NCI-H1436 (cell line): ENCODE data around the gene CDH13.

ENCODE experiments used
- DNase-seq: peaks from one replicate; lab custom pipeline; 2025; lab: John Stamatoyannopoulos, UW

CDH13 gene

GRCh38 chr16:83842291-83842690 lies 1215.5 kb downstream of the CDH13 start:
- no peak for DNase-seq

- no peak for DNase-seq
Measured at GRCh38 chr16:83842756-83843507, 1216.2 kb downstream of the CDH13 start.

GRCh38 chr16:83843657-83844056 lies 1216.9 kb downstream of the CDH13 start:
- DNase-seq = no peak

- DNase-seq = no peak
Measured at GRCh38 chr16:83845263-83845662, 1218.5 kb downstream of the CDH13 start.

GRCh38 chr16:83847371-83848225 lies 1220.8 kb downstream of the CDH13 start:
- no peak for DNase-seq

- DNase-seq = no peak
Measured at GRCh38 chr16:83849421-83849820, 1222.7 kb downstream of the CDH13 start.
